Thoracic aorta (tissue), 2 donors: Measurements from ENCODE around the gene NHERF1. TPM values are rescaled to one million over a fixed set of nuclear protein-coding genes. Genes with fewer than 3 reads are reported as not detected.

Experiments used
- ATAC-seq: fragments of 150-250 bp; one replicate; pipeline ENCODE4 v1.8.0; 2017; ENCODE audit warnings: low read depth; ENCODE audit not compliant: insufficient number of reproducible peaks, low FRiP score
- DNase-seq: peaks from one replicate; pipeline ENCODE4 v3.0.0-alpha.2; 2020; ENCODE audit warnings: low spot score
- H3K27ac ChIP-seq, 2 donors: fragments of 200-600 bp; sonication (generic); 1 replicate in 1 of 2; 2 replicates in 1 of 2; pipeline ENCODE4 v1.5.1; 2016; ENCODE audit warnings: mild to moderate bottlenecking in 2 of 2, moderate library complexity in 2 of 2
- H3K27me3 ChIP-seq: fragments of 200-600 bp; sonication (generic); replicated peaks from 2 replicates; pipeline ENCODE4 v1.6.0; 2016; ENCODE audit warnings: mild to moderate bottlenecking; ENCODE audit not compliant: insufficient read depth
- H3K36me3 ChIP-seq: fragments of 200-600 bp; sonication (generic); one replicate; pipeline ENCODE4 v1.5.1; 2016
- H3K4me1 ChIP-seq, 2 donors: fragments of 200-600 bp; sonication (generic); 1 replicate in 1 of 2; 2 replicates in 1 of 2; pipeline versions ENCODE4 v1.5.1 to v1.6.0; 2016; ENCODE audit warnings: low read depth in 2 of 2, mild to moderate bottlenecking in 1 of 2; ENCODE audit not compliant: control insufficient read depth in 1 of 2
- H3K4me3 ChIP-seq: fragments of 200-600 bp; sonication (generic); 2 replicates; pipeline ENCODE4 v1.5.1; 2016; ENCODE audit warnings: mild to moderate bottlenecking
- H3K9me3 ChIP-seq: fragments of 200-600 bp; sonication (generic); 2 replicates; pipeline ENCODE4 v1.5.1; 2016
- CTCF ChIP-seq: fragments of 200-600 bp; sonication (generic); IDR thresholded peaks from one replicate; pipeline ENCODE4 v1.5.1; 2019; ENCODE audit warnings: antibody characterized with exemption
- total RNA-seq, 2 donors: library from RNA; depleted of rRNA; stranded (reverse); fragments of >200 nt; gene quantifications; one replicate each; pipeline versions ENCODE4 v1.1.0 to v1.2.3, GENCODE V29; 2016

The NHERF1 gene
- total RNA-seq, 2 donors from 2014 or later, result 23.2 to 32.8 TPM

GRCh38 chr17:74720506-74720905 is 27.9 kb upstream of the NHERF1 start:
- Histone ChIP-seq H3K36me3 (no peaks in the 10 kb centered on the region), H3K27me3 (no peaks in the 10 kb centered on the region), H3K4me1 (no peaks in the 10 kb centered on the region), H3K9me3 (no peaks in the 10 kb centered on the region), H3K27ac (no peak overlapping the region), H3K4me3 (no peak overlapping the region)
- no peak for ATAC-seq
- no peak for TF ChIP-seq CTCF
- DNase-seq, result no peak

GRCh38 chr17:74722782-74723181 is 25.6 kb upstream of the NHERF1 start:
- Histone ChIP-seq H3K4me3 (no peak overlapping the region), H3K27ac (no peak overlapping the region), H3K9me3 (no peaks in the 10 kb centered on the region), H3K36me3 (no peaks in the 10 kb centered on the region), H3K4me1 (no peaks in the 10 kb centered on the region), H3K27me3 (no peaks in the 10 kb centered on the region)
- DNase-seq, result no peak
- TF ChIP-seq CTCF, result no peak
- ATAC-seq, result no peak

GRCh38 chr17:74723891-74724290 is 24.5 kb upstream of the NHERF1 start:
- H3K9me3 ChIP-seq, result no peaks in the 10 kb centered on the region
- ATAC-seq (no peak), DNase-seq (no peak)
- H3K36me3 ChIP-seq, result no peaks in the 10 kb centered on the region
- no peak for TF ChIP-seq CTCF
- no peak overlapping the region for H3K27ac ChIP-seq
- H3K4me3 ChIP-seq, result no peak overlapping the region
- no peaks in the 10 kb centered on the region for H3K4me1 ChIP-seq
- no peaks in the 10 kb centered on the region for H3K27me3 ChIP-seq

GRCh38 chr17:74725111-74725510 is 23.3 kb upstream of the NHERF1 start:
- no peak for DNase-seq

GRCh38 chr17:74728033-74728701 is 20.3 kb upstream of the NHERF1 start:
- Histone ChIP-seq H3K4me1 (no peaks in the 10 kb centered on the region), H3K36me3 (no peaks in the 10 kb centered on the region), H3K27me3 (no peaks in the 10 kb centered on the region), H3K4me3 (no peak overlapping the region), H3K27ac (no peak overlapping the region), H3K9me3 (no peaks in the 10 kb centered on the region)
- ATAC-seq (no peak), DNase-seq (no peak)
- no peak for TF ChIP-seq CTCF

More at GRCh38 chr17:74725111-74725510, 23.3 kb upstream of the NHERF1 start:
- H3K4me3 ChIP-seq, result no peak overlapping the region
- no peak for TF ChIP-seq CTCF
- ATAC-seq, result no peak
- H3K9me3 ChIP-seq, result no peaks in the 10 kb centered on the region
- H3K4me1 ChIP-seq, result no peaks in the 10 kb centered on the region
- H3K36me3 ChIP-seq, result no peaks in the 10 kb centered on the region
- H3K27ac ChIP-seq, result no peak overlapping the region
- H3K27me3 ChIP-seq, result no peaks in the 10 kb centered on the region
